ENCODE results near the gene MRPL21. TPM values are rescaled to one million over a fixed set of nuclear protein-coding genes. Genes with fewer than 3 reads are reported as not detected.

MRPL21 gene
- total and polyA plus RNA-seq, 2 donors (not counting 1 experiment from before 2014, with no cell fraction given) = 23.8 to 35.8 TPM

DNA sequence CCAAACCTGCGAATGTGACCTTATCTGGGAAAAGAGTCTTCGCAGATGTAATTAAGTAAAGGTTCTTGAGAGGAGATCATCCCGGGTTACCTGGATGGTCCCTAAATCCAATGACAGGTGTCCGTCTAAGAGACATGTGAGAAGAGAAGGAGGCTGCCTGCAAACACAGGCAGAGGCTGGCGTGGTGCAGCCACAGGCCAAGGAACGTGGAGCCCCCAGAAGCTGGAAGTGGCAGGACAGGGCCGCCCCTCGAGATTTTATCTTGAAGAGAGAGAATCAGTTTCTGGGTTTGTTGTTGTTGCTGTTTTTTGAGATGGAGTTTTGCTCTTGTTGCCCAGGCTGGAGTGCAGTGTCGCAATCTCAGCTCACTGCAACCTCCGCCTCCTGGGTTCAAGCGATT lies 43.5 kb upstream of the MRPL21 start:
- no peaks in the 10 kb centered on the region for H3K36me3 ChIP-seq (replicated peaks in 1 of 2; ENCODE audit: control extremely low read depth in 1 of 2, control insufficient read depth in 1 of 2, extremely low read depth in 1 of 2, insufficient read depth in 2 of 2, low read length in 1 of 2)
- CTCF ChIA-PET = interaction anchor here (0.7 kb wide), 1 partner anchor 15 kb away, joined by 3 read pairs; no protein-coding TSS in a partner anchor
- no peaks in the 10 kb centered on the region for H3K27me3 Mint-ChIP-seq

DNA sequence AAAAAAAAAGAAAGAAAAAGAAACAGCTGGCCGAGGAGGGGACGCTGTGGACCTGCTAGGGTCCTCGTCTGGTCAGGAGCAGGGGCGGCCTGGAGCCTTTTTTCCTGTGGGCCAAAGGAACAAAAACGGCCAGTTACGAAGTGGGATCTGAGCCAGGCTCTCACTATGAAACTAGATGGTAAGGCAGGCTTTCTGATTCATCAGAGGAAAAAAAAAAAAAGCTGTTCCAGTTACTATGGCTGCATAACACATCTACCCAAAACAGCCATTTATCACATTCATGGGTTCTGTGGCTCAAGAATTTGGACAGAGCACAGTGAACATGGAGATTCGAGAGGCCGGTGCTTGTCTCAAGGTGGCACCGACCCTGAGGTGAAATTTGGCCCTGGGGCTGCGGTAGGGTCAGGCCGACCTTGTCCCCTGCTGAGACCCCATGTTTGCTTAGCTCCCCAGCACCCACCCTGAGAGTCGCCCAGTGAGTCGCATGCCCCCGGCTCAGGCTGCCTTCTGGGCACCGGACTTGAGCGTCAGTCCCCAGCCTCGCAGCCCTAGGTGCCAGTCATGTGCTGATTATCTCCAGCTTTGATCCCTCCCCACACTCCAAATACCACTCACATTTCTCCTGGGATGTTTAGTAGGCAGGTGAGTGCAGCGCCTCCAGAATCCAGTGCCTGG lies 42.9 kb upstream of the MRPL21 start:
- DNase-seq (no peak), ATAC-seq (ENCODE audit: low read depth) (no peak)
- no peaks in the 10 kb centered on the region for H3K27me3 ChIP-seq (replicated peaks in 1 of 4; ENCODE audit: control extremely low read depth in 1 of 4, control insufficient read depth in 3 of 4, insufficient read depth in 4 of 4, low read length in 3 of 4)
- no peaks in the 10 kb centered on the region for H3K4me1 ChIP-seq (ENCODE audit: control insufficient read depth in 2 of 2, insufficient read depth in 2 of 2, low read length in 2 of 2)
- H3K4me3 ChIP-seq (ENCODE audit: control extremely low read depth in 1 of 5, extremely low read depth in 1 of 5, insufficient read depth in 1 of 5, low read depth in 2 of 5, low read length in 4 of 5) = no peak overlapping the region
- no peak overlapping the region for H2AFZ ChIP-seq (ENCODE audit: insufficient read depth, low read depth, low read length, poor library complexity, severe bottlenecking)
- no peaks in the 10 kb centered on the region for H3K9me3 Mint-ChIP-seq (ENCODE audit: insufficient read depth)
- H3K36me3 ChIP-seq (replicated peaks in 1 of 2; ENCODE audit: control extremely low read depth in 1 of 2, control insufficient read depth in 1 of 2, extremely low read depth in 1 of 2, insufficient read depth in 2 of 2, low read length in 1 of 2) = no peaks in the 10 kb centered on the region
- intact Hi-C loops (cut with micrococcal nuclease) = no loop called here
- H3K4me2 ChIP-seq (replicated peaks; ENCODE audit: low read depth, low read length, poor library complexity, severe bottlenecking) = no peak overlapping the region
- no peaks in the 10 kb centered on the region for H3K4me1 Mint-ChIP-seq
- no peaks in the 10 kb centered on the region for H4K20me1 ChIP-seq (ENCODE audit: control insufficient read depth, insufficient read depth, low read length, poor library complexity, severe bottlenecking)
- H3K4me3 Mint-ChIP-seq = no peak overlapping the region
- CTCF ChIA-PET = no interaction called here
- no peaks in the 10 kb centered on the region for H3K27me3 Mint-ChIP-seq
- TF ChIP-seq, protein P1, sequence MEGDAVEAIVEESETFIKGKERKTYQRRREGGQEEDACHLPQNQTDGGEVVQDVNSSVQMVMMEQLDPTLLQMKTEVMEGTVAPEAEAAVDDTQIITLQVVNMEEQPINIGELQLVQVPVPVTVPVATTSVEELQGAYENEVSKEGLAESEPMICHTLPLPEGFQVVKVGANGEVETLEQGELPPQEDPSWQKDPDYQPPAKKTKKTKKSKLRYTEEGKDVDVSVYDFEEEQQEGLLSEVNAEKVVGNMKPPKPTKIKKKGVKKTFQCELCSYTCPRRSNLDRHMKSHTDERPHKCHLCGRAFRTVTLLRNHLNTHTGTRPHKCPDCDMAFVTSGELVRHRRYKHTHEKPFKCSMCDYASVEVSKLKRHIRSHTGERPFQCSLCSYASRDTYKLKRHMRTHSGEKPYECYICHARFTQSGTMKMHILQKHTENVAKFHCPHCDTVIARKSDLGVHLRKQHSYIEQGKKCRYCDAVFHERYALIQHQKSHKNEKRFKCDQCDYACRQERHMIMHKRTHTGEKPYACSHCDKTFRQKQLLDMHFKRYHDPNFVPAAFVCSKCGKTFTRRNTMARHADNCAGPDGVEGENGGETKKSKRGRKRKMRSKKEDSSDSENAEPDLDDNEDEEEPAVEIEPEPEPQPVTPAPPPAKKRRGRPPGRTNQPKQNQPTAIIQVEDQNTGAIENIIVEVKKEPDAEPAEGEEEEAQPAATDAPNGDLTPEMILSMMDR (IDR thresholded peaks at IDR 0.05) = no peak
- TF ChIP-seq EZH2 (IDR thresholded peaks at IDR 0.05; ENCODE audit: borderline replicate concordance, insufficient read depth, low read depth, low read length, poor library complexity, severe bottlenecking) = no peak
- no peak overlapping the region for H3K9ac ChIP-seq (ENCODE audit: low read length)
- H3K79me2 ChIP-seq (ENCODE audit: control insufficient read depth, insufficient read depth, low read length) = no peaks in the 10 kb centered on the region
- H3K27ac ChIP-seq (ENCODE audit: low read length in 2 of 2) = no peak overlapping the region
- 90% methylated on average over 15 of the region's 18 CpGs for WGBS (ENCODE audit: insufficient coverage)
- H3K9me3 ChIP-seq (ENCODE audit: control extremely low read depth in 1 of 3, control insufficient read depth in 2 of 3, insufficient read depth in 1 of 3, low read length in 2 of 3) = no peaks in the 10 kb centered on the region
- POLR2A ChIA-PET = interaction anchor here (0.7 kb wide), 1 partner anchor 146 kb away, joined by 3 read pairs; no protein-coding TSS in a partner anchor
- H3K27ac Mint-ChIP-seq = no peak overlapping the region

More for the DNA sequence above, 43.5 kb upstream of the MRPL21 start:
- intact Hi-C loops (cut with micrococcal nuclease) = no loop called here
- no peaks in the 10 kb centered on the region for H4K20me1 ChIP-seq (ENCODE audit: control insufficient read depth, insufficient read depth, low read length, poor library complexity, severe bottlenecking)
- H3K9ac ChIP-seq (ENCODE audit: low read length) = no peak overlapping the region
- H3K27ac Mint-ChIP-seq = no peak overlapping the region
- no peak overlapping the region for H3K27ac ChIP-seq (ENCODE audit: low read length in 2 of 2)
- no peak overlapping the region for H3K4me2 ChIP-seq (replicated peaks; ENCODE audit: low read depth, low read length, poor library complexity, severe bottlenecking)
- no peaks in the 10 kb centered on the region for H3K9me3 ChIP-seq (ENCODE audit: control extremely low read depth in 1 of 3, control insufficient read depth in 2 of 3, insufficient read depth in 1 of 3, low read length in 2 of 3)
- TF ChIP-seq EZH2 (IDR thresholded peaks at IDR 0.05; ENCODE audit: borderline replicate concordance, insufficient read depth, low read depth, low read length, poor library complexity, severe bottlenecking) = no peak
- TF ChIP-seq, protein P1 (IDR thresholded peaks at IDR 0.05) = no peak
- POLR2A ChIA-PET = no interaction called here
- no peaks in the 10 kb centered on the region for H3K4me1 ChIP-seq (ENCODE audit: control insufficient read depth in 2 of 2, insufficient read depth in 2 of 2, low read length in 2 of 2)
- H3K4me1 Mint-ChIP-seq = no peaks in the 10 kb centered on the region
- H2AFZ ChIP-seq (ENCODE audit: insufficient read depth, low read depth, low read length, poor library complexity, severe bottlenecking) = no peak overlapping the region
- DNase-seq (no peak), ATAC-seq (ENCODE audit: low read depth) (no peak)
- H3K4me3 ChIP-seq (ENCODE audit: control extremely low read depth in 1 of 5, extremely low read depth in 1 of 5, insufficient read depth in 1 of 5, low read depth in 2 of 5, low read length in 4 of 5) = no peak overlapping the region
- no peak overlapping the region for H3K4me3 Mint-ChIP-seq
- no peaks in the 10 kb centered on the region for H3K79me2 ChIP-seq (ENCODE audit: control insufficient read depth, insufficient read depth, low read length)
- no peaks in the 10 kb centered on the region for H3K27me3 ChIP-seq (replicated peaks in 1 of 4; ENCODE audit: control extremely low read depth in 1 of 4, control insufficient read depth in 3 of 4, insufficient read depth in 4 of 4, low read length in 3 of 4)
- H3K9me3 Mint-ChIP-seq (ENCODE audit: insufficient read depth) = no peaks in the 10 kb centered on the region
- WGBS (ENCODE audit: insufficient coverage) = 71% methylated on average over 7 of the region's 11 CpGs
